MCF 10A (cell line): ENCODE data around the gene KDM6A. TPM values are rescaled to one million over a fixed set of nuclear protein-coding genes. Genes with fewer than 3 reads are reported as not detected.
"Not testable (repeated sequence)": the region's sequence is repeated elsewhere in the genome, so short reads cannot be mapped to it uniquely, and the experiment has no call there.

Experiments
- BruUV-seq: library from RNA; stranded (reverse); fragments of 400-500 nt; replicated peaks from 2 replicates; lab custom pipeline; 2021; lab: Mats Ljungman, UMichigan
- CTCF ChIA-PET: fragments of 300-600 bp; sonication (Branson Sonifier 250); formaldehyde crosslinking; extraction: SDS; loops from one replicate; lab custom pipeline; 2021; ENCODE audit warnings: antibody characterized with exemption, inconsistent platforms; lab: Yijun Ruan, JAX
- POLR2A ChIA-PET: fragments of 300-600, 350-650 bp; sonication (Branson Sonifier 250); formaldehyde crosslinking; extraction: SDS; loops from one replicate; lab custom pipeline; 2020; ENCODE audit warnings: antibody characterized with exemption, inconsistent platforms; lab: Yijun Ruan, JAX
- DNase-seq: peaks from one replicate; pipeline ENCODE4 v3.0.0-alpha.2; 2018; ENCODE audit not compliant: unreplicated experiment
- H3K27ac Mint-ChIP-seq: one replicate; pipeline ENCODE4 v1.8.0; 2022; ENCODE audit warnings: mild to moderate bottlenecking, low read depth, mixed read lengths; ENCODE audit not compliant: unreplicated experiment
- H3K27me3 Mint-ChIP-seq: one replicate; pipeline ENCODE4 v1.8.0; 2022; ENCODE audit warnings: mixed read lengths; ENCODE audit not compliant: insufficient read depth, unreplicated experiment
- H3K36me3 Mint-ChIP-seq: one replicate; pipeline ENCODE4 v1.8.0; 2022; ENCODE audit warnings: mild to moderate bottlenecking, moderate library complexity, mixed read lengths; ENCODE audit not compliant: insufficient read depth, unreplicated experiment
- H3K4me1 Mint-ChIP-seq: one replicate; pipeline ENCODE4 v1.8.0; 2022; ENCODE audit warnings: mixed read lengths; ENCODE audit not compliant: insufficient read depth, unreplicated experiment
- H3K4me3 Mint-ChIP-seq: one replicate; pipeline ENCODE4 v1.8.0; 2022; ENCODE audit warnings: mild to moderate bottlenecking, moderate library complexity, mixed read lengths; ENCODE audit not compliant: unreplicated experiment
- H3K9me3 Mint-ChIP-seq: one replicate; pipeline ENCODE4 v1.8.0; 2022; ENCODE audit warnings: mixed read lengths; ENCODE audit not compliant: unreplicated experiment
- CTCF ChIP-seq: fragments of 200-600 bp; IDR thresholded peaks from one replicate; pipeline ENCODE4 v1.8.0; 2022; ENCODE audit warnings: antibody characterized with exemption, mild to moderate bottlenecking; ENCODE audit not compliant: unreplicated experiment
- intact Hi-C: fragments of 100-400 bp; cut with micrococcal nuclease; formaldehyde crosslinking; loops from 2 replicates; pipeline ENCODE4 v1.14.1; 2022
- total RNA-seq: library from RNA; stranded (reverse); gene quantifications from 2 replicates; pipeline ENCODE4 v1.2.3, GENCODE V29; 2022

Gene KDM6A
- total RNA-seq, 1 experiment from 2014 or later, result 31.8 TPM

GRCh38 chrX:44937606-44938005 is 64.6 kb downstream of the KDM6A start:
- Mint-ChIP-seq H3K27me3 (no peaks in the 10 kb centered on the region), H3K4me3 (no peak overlapping the region), H3K4me1 (peaks cover 29% of the 10 kb centered on the region), H3K9me3 (no peaks in the 10 kb centered on the region), H3K27ac (no peak overlapping the region), H3K36me3 (peaks cover 5% of the 10 kb centered on the region)
- POLR2A ChIA-PET, result interaction anchor here (0.9 kb wide), 1 partner anchor 11 kb away, joined by 3 read pairs; no protein-coding TSS in a partner anchor
- intact Hi-C loops, result no loop called here
- DNase-seq, result no peak
- no peak for TF ChIP-seq CTCF
- BruUV-seq, result no TSS peak
- CTCF ChIA-PET, result no interaction called here

GRCh38 chrX:44938111-44938510 is 65.1 kb downstream of the KDM6A start:
- H3K4me1 Mint-ChIP-seq, result peaks cover 29% of the 10 kb centered on the region
- H3K27ac Mint-ChIP-seq, result no peak overlapping the region
- no peaks in the 10 kb centered on the region for H3K27me3 Mint-ChIP-seq
- TF ChIP-seq CTCF, result no peak
- no peak overlapping the region for H3K4me3 Mint-ChIP-seq
- CTCF ChIA-PET, result no interaction called here
- H3K36me3 Mint-ChIP-seq, result peaks cover under 1% of the 10 kb centered on the region
- no peak for DNase-seq
- no TSS peak for BruUV-seq
- intact Hi-C loops, result no loop called here
- H3K9me3 Mint-ChIP-seq, result no peaks in the 10 kb centered on the region
- POLR2A ChIA-PET, result interaction anchor here (0.9 kb wide), 1 partner anchor 10 kb away, joined by 3 read pairs; no protein-coding TSS in a partner anchor

GRCh38 chrX:44940541-44940940 is 67.6 kb downstream of the KDM6A start:
- POLR2A ChIA-PET, result interaction anchor here (0.8 kb wide), 1 partner anchor 660 kb away, joined by 4 read pairs; no protein-coding TSS in a partner anchor
- H3K4me3 Mint-ChIP-seq, H3K9me3 Mint-ChIP-seq, BruUV-seq, H3K36me3 Mint-ChIP-seq, H3K27ac Mint-ChIP-seq, intact Hi-C loops, H3K27me3 Mint-ChIP-seq: not testable (repeated sequence)
- CTCF ChIA-PET, result interaction anchor here (0.6 to 0.7 kb wide), 2 partner anchors 34 to 91 kb away, joined by 3 read pairs; no protein-coding TSS in a partner anchor
- peak; percentile 55 for DNase-seq
- peaks cover 14% of the 10 kb centered on the region for H3K4me1 Mint-ChIP-seq

- intact Hi-C loops, result no loop called here
- BruUV-seq, result no TSS peak
Observed at GRCh38 chrX:44943007-44943406, 70.0 kb downstream of the KDM6A start.

More at GRCh38 chrX:44943007-44943406, 70.0 kb downstream of the KDM6A start:
- Mint-ChIP-seq H3K9me3 (no peaks in the 10 kb centered on the region), H3K4me3 (no peak overlapping the region), H3K4me1 (peaks cover 5% of the 10 kb centered on the region), H3K27ac (no peak overlapping the region), H3K36me3 (no peaks in the 10 kb centered on the region), H3K27me3 (no peaks in the 10 kb centered on the region)
- ChIA-PET POLR2A (no interaction called here), CTCF (no interaction called here)
- no peak for DNase-seq
- TF ChIP-seq CTCF, result no peak
